GM21529 (cell line): ENCODE results near the gene ZSCAN5A.
"Not testable (repeated sequence)": the region's sequence is repeated elsewhere in the genome, so short reads cannot be mapped to it uniquely, and the experiment has no call there.

ENCODE experiments used
- ATAC-seq: cut with Tn5 transposase; IDR thresholded peaks from one replicate; pipeline ENCODE4 v1.9.1; 2021; ENCODE audit not compliant: unreplicated experiment

The ZSCAN5A gene, protein sequence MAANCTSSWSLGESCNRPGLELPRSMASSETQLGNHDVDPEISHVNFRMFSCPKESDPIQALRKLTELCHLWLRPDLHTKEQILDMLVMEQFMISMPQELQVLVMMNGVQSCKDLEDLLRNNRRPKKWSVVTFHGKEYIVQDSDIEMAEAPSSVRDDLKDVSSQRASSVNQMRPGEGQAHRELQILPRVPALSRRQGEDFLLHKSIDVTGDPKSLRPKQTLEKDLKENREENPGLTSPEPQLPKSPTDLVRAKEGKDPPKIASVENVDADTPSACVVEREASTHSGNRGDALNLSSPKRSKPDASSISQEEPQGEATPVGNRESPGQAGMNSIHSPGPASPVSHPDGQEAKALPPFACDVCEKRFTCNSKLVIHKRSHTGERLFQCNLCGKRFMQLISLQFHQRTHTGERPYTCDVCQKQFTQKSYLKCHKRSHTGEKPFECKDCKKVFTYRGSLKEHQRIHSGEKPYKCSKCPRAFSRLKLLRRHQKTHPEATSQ

DNA sequence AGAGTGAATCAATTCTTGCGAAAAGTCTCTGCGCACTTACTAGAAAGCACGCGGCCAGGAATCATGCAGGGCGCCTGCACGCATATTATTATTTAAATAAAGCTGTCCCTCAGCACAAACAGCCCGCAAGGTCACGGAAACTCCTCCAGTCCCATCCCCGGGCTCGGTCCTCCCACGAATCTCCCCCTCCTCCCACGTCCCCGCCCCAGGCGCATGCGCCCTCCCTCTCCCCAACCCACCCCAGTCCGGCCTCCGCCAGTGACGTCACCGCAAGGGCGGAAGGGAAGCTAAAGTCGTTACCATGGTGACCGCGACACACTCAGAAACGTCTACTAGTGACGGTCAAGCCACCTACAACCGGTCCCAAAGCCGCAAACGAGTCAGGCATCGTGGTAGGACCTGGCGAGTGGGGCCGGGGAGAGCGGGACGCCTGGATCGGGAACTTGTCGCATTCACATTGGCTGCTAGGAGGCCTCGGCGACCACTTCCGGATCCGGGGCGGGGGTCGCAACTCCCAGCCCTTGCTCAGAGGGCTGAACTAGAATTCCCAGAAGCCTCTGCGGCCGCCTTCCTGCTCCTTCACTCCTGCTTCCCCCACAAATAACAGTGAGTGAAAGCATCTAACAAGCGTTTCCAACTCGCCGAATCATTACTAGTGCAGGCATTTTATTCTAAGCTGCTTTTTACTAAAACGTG lies at the start of gene ZSCAN5A:
TSS of gene ZSCAN5A (minus strand) at position 459 of the 696 bp plus-strand sequence. CDS start 89,793 bp downstream, outside the sequence.
- ATAC-seq: peak; percentile 74

DNA sequence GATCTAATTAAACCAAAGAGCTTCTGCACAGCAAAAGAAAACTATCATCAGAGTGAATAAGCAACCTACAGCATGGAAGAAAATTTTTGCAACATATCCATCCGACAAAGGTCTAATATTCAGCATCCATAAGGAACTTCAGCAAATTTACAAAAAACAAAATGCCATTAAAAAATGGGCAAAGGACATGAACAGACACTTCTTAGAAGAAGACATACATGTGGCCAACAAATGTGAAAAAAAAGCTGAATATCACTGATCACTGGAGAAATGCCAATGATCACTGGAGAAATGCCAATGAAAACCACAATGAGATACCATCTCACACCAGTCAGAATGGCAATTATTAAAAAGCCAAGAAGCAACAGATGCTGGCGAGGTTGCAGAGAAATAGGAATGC lies 46.2 kb upstream of the ZSCAN5A start:
- no peak for ATAC-seq

DNA sequence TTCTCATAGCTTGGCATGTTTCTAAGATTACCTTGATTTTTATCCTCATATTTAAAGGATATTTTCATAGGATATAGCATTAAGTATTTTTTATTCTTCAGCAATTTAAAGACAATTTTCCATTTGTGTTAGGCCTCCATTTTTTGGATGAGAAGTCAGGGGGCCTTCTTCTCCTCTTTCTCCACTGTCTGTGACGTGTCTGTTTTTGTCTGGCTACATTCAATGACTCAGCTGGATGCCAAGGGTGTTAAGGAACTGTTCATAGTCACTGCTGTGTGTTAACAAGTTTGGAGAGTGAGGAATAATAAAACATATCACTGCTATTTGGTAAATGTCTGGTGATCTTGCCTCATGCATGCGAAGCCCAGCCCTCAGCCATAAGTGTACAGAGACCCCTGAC lies 42.3 kb upstream of the ZSCAN5A start:
- ATAC-seq: no peak

DNA sequence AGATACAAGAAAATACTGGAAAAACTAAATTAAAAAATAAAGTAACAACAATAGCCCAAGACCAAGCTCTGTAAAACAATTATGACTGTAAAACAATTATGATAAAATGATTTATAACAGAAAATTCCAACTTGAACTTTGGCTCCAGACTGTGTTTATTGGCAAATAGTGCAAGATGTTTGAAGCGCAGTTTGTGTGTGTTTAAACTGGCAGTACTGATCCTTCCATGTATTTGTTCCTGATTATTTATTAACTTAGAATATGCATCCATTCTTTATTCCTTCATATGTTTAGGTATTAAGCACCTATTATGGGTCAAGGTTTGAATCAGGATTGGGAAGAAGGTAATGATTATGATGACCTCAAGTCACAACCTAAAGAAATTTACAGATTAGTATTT lies 40.9 kb upstream of the ZSCAN5A start:
- ATAC-seq: no peak

DNA sequence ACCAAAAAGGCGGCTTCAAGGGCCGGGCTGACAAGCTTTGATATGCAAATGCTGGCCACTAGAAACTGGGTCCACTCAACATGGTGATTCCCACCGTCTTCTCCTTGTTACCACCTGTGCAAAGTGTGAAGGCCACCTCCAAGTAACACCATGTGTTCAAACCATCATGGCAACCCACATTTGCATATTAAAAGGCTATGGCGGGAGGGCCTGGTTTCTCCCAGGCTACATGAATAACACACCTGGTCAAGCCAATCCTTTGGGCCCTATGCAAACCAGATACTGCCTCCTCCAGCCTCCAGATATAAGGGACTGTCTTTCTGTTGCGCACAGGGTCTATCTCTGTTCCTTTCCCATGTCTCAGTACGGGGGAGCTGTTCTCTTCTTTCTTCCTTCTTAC lies 36.6 kb upstream of the ZSCAN5A start:
- ATAC-seq: no peak

DNA sequence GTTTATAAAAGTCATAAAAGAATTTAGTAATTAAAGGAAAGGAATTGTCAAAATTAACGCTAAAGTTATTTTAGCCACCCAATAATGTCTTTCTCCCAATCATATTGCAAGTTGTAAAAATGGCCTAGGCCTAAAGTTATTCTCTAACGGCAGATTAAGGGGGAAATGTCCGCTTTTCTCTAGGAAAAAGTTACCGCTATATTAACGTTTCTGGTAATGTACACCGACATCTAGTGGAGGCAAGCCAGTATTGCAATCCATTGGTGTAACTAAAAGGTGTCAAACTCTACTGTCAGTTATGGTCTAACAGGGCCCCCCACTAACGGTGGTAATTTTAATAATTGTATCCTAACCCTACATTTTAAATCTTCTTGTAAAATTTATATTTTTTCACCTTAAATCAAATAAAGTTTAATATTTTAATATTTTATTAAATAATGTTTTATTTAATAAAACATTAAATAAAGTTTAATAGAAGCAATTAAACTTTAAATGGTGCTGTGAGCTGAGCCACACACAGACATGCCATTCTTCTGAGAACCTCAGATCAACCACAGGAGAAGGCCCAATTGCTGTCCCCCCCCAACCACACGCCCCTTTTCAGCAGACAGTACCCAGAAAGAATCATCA lies 35.9 kb upstream of the ZSCAN5A start:
- no peak for ATAC-seq

DNA sequence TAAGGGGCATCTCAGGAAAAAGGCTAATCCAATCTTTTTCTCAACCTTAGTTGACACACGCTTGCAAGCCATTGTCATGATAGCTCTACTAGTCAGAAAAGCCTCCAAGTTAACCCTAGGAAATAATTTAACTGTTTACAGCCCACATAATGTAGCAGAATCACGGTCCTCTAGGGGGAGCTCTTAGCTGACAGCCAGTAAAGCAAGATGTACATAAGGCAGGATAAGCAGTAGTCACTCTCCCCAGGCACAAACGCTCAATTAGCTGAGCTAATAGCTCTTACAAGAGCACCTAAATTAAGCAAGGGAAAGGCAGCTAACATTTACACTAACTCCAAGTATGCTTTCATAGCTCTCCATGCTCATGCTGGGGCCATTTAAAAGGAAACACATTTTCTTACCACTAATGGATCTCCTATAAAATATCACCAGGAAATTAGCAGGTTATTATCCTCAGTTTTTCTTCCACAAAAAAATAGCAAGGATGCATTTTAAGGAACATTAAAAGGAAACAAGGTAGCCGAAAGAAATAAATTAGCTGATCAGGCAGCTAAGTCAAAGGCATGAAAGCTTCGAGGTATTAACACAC lies 33.7 kb upstream of the ZSCAN5A start:
- ATAC-seq: no peak

DNA sequence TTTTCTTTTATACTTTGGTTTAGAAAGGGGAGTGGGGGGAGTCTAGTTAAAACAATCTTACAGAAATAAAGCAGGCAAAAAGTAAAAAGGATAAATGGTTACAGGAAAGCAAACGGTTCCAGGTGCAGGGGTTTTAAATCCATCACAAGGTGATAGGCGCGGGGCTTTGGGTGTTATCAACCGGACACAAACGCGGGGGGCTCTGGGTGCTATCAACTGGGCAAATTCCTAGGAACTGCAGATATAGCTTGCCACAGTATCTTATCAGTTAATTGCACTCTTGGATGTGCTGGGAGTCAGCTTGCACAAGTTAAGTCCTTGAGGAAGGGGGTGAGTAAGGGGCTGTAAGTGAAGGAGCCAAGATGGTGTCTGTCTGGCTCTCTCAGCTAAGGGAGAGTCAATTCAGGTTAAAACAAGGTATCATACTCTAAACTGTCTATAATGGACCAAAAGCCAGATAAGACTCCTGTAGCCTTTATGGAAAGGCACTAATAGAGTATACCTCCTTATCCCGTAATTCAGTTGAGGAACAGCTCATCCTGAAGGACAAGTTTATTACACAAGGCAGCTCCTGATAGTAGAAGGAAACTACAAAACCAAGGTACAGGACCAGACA lies 32.6 kb upstream of the ZSCAN5A start:
- ATAC-seq: no peak

DNA sequence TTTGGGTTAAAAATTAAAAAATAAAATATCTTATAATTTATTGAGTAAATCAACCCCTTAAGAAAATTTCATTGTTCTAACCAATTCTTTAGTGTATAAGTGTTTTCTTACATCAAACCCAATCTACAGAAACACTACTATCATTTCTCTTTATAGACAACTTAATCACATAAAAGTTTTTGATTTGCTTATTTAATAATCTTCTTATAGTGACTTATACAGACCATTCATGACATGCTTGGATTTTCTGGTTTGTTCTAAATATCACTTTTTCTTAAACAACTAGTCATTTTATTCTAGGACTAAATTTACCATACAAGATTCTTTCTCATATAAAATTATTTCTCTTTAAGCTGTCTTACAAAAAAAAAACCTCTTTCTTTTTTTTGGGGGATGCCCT lies 27.3 kb upstream of the ZSCAN5A start:
- no peak for ATAC-seq

DNA sequence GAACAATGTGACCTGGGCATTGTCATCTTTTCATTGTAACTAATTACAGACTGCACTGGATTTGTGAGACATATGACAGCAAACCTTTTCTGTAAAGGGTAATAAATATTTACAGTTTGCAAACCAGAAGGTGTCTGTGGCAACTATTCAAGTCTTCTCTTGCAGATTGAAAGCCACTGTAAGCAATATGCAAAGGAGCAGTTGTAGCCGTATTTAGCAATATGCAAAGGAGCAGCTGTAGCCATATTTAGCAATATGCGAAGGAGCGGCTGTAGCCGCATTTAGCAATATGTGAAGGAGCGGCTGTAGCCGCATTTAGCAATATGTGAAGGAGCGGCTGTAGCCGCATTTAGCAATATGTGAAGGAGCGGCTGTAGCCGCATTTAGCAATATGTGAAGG lies 24.4 kb upstream of the ZSCAN5A start:
- not testable (repeated sequence) for ATAC-seq

DNA sequence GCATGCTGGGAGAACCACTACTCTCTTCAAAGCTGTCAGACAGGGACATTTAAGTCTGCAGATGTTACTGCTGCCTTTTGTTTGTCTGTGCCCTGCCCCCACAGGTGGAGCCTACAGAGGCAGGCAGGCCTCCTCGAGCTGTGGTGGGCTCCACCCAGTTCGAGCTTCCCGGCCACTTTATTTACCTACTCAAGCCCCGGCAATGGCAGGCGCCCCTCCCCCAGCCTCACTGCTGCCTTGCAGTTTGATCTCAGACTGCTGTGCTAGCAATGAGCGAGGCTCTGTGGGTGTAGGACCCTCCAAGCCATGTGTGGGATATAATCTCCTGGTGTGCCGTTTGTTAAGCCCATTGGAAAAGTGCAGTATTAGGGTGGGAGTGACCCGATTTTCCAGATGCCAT lies 22.4 kb upstream of the ZSCAN5A start:
- not testable (repeated sequence) for ATAC-seq

DNA sequence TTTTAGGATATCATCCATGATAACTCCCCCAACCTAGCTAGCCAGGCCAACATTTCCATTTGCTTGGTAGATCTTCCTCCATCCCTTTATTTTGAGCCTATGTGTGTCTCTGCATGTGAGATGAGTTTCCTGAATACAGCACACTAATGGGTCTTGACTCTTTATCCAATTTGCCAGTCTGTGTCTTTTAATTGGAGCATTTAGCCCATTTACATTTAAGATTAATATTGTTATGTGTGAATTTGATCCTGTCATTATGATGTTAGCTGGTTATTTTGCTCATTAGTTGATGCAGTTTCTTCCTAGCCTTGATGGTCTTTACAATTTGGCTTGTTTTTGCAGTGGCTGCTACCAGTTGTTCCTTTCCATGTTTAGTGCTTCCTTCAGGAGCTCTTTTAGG lies 20.7 kb upstream of the ZSCAN5A start:
- ATAC-seq: not testable (repeated sequence)

DNA sequence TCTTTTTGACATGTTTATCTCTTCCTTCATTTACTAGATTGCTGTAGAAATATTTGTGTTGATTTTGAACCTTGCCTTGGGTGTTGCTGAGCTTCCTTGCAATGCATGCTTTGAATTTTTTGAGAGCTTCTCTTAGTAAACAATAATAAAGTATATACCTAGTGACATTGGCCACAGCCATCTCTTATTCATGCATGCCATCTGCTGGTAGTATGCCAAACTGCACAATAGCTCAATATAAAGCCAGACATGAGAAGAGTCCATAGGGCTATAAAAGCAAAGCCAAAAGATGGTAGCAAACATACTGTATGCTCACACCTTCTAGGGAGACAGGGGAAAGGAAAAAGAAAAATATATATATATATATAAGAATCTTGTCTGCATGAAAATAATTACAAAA lies 18.9 kb upstream of the ZSCAN5A start:
- ATAC-seq: no peak

DNA sequence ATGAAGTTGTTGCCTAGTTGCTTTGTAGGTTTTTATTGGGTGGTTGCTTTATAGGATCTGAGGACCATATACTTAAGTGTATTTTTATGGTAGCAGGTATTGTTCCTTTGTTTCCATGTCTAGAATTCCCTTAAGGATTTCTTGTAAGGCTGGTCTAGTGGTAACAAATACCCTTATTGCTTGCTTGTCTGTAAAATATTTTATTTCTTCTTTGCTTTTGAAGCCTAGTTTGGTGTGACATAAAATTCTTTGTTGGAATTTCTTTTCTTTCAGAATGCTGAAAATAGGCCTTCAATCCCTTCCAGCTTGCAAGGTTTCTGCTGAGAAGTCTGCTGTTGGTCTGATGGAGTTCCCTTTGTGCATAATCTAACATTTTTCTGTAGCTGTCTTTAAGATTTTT lies 18.1 kb upstream of the ZSCAN5A start:
- ATAC-seq: no peak

DNA sequence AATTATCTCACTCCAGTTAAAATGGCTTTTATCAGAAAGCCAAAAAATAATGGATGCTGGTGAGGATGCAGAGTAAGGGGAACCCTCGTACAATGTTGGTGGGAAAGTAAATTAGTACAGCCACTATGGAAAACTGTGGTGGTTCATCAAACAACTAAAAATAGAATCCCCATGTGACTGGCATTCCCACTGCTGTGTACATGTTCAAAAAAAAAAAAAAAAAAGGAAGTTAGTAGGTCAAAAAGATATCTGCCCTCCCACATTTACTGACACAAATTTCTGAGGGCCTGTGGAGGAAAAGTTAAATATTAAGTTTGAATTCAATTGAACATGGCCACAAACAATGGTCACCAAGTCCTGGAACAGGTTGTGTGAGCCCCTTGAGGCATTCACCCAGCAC lies 9.8 kb upstream of the ZSCAN5A start:
- no peak for ATAC-seq

DNA sequence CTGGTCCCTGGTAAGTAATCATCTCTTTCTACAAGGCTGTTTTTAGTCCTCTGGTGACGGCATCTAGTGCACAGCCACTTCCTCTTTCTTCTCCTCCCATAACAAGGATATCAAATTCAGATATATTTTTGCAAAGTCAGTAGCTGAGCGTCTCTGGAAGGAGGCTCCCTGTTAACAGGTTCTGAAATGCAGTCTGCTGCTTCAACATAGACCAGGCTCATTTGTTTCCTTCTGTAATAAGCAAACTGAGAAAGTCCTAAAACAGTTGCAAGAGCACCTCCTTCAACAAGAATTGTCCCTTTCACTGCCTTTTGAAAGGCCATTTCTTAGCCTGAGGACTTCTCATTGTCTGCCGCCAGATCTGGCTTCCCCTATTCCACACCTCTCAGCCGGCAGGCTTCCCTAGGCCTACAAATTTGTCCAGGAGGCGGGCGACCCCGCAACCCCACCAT lies 7.4 kb upstream of the ZSCAN5A start:
- ATAC-seq: no peak

DNA sequence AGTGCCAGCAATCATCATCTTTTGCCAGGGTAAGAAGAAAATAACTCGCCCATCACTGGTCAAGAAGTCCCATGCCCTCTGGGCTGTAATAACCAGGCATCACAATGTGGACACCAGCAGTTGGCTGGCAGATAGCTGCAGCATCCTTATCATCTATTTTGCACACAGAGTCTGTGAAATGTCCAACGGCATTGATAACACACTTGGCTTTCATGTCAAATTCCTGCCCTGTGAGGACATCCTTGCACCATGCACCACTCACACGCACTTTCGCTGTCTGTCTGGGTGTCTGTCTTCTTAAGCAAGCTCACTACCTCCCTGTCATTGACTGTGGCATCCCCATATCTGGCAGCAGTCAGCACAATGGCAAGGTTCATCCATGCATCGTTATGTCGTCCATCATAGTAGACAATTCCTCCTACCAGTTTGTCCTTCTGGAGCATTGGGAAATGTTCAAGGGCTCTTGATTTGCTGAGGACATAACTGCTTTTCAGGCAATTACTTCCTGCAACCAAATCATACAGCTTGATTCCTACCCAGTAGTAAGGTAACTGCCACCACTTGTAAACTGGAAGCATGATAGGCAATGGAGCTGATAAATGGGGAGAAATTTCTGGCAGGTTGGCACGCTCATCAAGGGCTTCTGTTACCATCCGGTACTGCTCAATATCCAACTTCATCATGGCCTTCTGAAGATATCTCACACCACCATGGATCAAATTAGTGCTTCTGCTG lies 6.8 kb upstream of the ZSCAN5A start:
- no peak for ATAC-seq

DNA sequence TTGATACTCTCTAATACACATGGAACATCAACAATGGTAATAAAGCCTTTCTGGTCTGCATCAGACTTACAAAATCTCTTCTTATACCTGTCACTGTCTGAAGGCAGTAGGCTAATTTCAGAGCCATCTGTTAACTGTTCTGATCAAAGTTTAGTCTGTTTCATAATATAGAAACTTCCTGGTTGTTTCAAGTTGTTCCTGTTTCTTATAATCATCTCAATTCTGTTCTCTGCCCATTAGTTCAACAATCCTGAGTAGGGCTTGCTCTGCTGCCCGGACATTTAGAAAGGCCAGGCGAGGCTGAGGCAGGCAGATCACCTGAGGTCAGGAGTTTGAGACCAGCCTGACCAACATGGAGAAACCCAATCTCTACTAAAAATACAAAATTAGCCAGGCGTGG lies 5.4 kb upstream of the ZSCAN5A start:
- no peak for ATAC-seq

DNA sequence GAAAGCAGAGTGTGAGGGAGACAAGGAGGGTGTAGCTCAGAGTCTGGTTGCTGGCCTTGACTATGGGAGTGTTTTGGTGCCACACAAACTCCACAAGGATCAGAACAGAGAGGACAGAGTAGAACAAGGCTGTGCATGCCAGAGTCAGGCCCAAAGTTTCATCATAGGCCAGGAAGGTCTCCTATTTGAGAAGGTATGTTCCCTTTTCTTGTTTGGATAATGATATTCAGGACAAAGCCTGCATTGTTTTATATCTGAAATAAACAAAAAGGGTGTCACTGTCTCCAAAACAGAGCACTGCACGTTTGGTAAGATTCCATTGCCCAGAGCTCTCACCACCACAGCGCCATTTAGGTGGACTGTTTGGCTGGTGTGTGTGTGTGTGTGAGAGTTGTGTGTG lies 3.1 kb upstream of the ZSCAN5A start:
- ATAC-seq: no peak

DNA sequence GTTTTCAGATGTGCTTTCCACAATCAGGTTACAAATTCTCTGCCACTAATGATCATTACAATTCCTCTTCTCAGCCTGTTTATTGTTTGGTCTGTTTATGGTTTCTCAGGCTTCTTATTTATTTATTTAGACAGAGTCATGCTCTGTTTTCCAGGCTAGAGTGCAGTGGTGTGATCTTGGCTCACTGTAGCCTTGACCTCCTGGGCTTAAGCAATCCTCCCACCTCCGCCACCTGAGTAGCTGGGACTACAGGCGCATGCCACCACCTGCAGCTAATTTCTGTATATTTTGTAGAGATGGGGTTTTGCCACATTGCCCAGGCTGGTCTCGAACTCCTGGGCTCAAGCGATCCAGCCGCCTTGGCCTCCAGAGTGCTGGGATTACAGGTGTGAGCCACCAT lies 2.1 kb upstream of the ZSCAN5A start:
- ATAC-seq: no peak
